ENCODE data around the gene GLS.

GRCh38 chr2:190948671-190949070 lies 68.0 kb downstream of the GLS start:
- TF ChIP-seq SCRT1 (tag by site-specific recombination; IDR thresholded peaks at IDR 0.05; ENCODE audit: borderline replicate concordance), result no peak
- no peak for TF ChIP-seq ZNF571 (tag by site-specific recombination; IDR thresholded peaks at IDR 0.05)
- TF ChIP-seq, protein P1, sequence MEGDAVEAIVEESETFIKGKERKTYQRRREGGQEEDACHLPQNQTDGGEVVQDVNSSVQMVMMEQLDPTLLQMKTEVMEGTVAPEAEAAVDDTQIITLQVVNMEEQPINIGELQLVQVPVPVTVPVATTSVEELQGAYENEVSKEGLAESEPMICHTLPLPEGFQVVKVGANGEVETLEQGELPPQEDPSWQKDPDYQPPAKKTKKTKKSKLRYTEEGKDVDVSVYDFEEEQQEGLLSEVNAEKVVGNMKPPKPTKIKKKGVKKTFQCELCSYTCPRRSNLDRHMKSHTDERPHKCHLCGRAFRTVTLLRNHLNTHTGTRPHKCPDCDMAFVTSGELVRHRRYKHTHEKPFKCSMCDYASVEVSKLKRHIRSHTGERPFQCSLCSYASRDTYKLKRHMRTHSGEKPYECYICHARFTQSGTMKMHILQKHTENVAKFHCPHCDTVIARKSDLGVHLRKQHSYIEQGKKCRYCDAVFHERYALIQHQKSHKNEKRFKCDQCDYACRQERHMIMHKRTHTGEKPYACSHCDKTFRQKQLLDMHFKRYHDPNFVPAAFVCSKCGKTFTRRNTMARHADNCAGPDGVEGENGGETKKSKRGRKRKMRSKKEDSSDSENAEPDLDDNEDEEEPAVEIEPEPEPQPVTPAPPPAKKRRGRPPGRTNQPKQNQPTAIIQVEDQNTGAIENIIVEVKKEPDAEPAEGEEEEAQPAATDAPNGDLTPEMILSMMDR (tag by site-specific recombination; IDR thresholded peaks at IDR 0.05), result no peak

Measured in HEK293 (cell line).